GM06990 (cell line): Measurements from ENCODE around the gene LSR.

Experiments
- DNase-seq: peaks from one replicate; pipeline ENCODE4 v3.0.0-alpha.2; 2011; ENCODE audit not compliant: insufficient read length; ENCODE audit errors: extremely low read depth
- H3K27me3 ChIP-seq: replicated peaks from 2 replicates; pipeline ENCODE4 v1.6.0; 2011; ENCODE audit warnings: low read length; ENCODE audit not compliant: control insufficient read depth, insufficient read depth
- H3K36me3 ChIP-seq: 2 replicates; pipeline ENCODE4 v1.5.1; 2011; ENCODE audit warnings: low read length; ENCODE audit not compliant: control insufficient read depth, insufficient read depth
- H3K4me3 ChIP-seq: replicated peaks from 2 replicates; pipeline ENCODE4 v1.5.1; 2011; ENCODE audit warnings: low read depth, mild to moderate bottlenecking, control low read depth, low read length
- CTCF ChIP-seq: IDR thresholded peaks from 2 replicates; pipeline ENCODE4 v1.5.1; 2011; ENCODE audit warnings: low read length, control low read depth, mild to moderate bottlenecking, inconsistent platforms; ENCODE audit not compliant: insufficient read depth, poor library complexity, severe bottlenecking

The LSR gene

DNA sequence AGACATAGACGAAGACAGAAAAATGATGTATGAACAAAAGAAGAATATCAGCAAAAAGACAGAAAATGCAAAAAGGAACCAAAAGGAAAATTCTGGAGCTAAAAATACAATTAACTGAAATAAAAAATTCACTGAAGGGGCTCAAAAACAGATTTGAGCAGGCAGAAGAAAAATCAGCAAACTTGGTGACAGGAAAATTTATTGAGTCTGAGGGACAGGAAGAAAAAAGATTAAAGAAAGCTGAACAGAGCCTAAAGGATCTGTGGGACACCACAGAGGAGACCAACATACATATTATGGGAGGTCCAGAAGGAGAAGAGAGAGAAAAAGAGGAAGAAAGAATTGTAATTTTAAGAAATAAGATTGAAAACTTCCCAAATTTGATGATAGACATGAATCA, 7.4 kb upstream of the LSR start:
- Histone ChIP-seq H3K36me3 (no peaks in the 10 kb centered on the region), H3K27me3 (no peaks in the 10 kb centered on the region), H3K4me3 (no peak overlapping the region)
- no peak for TF ChIP-seq CTCF
- no peak for DNase-seq

- Histone ChIP-seq H3K36me3 (no peaks in the 10 kb centered on the region), H3K27me3 (no peaks in the 10 kb centered on the region), H3K4me3 (no peak overlapping the region)
- TF ChIP-seq CTCF: no peak
- no peak for DNase-seq
Observed at GRCh38 chr19:35246466-35247092, 2.2 kb upstream of the LSR start.

GRCh38 chr19:35247526-35248309, 1.1 kb upstream of the LSR start:
- no peaks in the 10 kb centered on the region for H3K27me3 ChIP-seq
- peak; percentile 88 for DNase-seq
- peak overlapping the region; percentile 74 for H3K4me3 ChIP-seq
- peak; percentile 68 for TF ChIP-seq CTCF
- H3K36me3 ChIP-seq: no peaks in the 10 kb centered on the region; the same call in 1 of the 2 replicates

DNA sequence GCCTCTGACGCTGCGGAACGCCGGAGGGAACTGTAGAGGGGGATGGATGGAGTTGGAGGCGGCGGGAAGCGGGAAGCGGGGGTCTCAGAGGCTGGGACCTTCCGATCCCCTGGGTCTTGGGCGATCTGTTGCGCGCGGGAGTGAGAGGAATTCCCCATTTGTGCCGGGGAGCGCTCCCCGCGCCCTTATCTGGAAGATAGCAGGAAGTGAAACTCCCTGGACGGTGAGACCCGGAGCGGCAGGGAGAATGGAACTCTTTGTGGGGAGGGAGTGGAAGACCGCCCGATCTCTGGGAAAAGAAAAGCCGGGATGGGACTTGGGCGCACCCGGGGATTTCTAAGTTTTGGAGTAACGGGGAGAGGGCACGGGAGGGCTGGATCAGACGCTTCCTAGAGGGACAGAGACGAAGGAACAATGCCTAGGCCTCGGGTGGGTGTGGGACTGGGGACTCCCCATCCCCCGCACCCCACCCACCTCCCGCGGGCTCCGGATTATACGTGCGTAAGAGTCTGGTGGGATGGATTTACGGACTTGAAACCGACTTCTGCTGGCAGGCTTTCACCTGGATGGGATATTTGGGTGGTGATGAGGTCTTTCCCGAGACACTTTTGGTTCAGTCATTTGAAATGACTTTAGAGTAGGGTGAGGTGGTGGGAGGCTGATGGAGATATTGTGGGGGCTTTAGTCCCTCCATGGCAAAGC, 495 bp downstream of the LSR start:
- no peak for DNase-seq
- Histone ChIP-seq H3K36me3 (peaks cover 4% of the 10 kb centered on the region; the same call in 1 of the 2 replicates), H3K4me3 (peak overlapping the region; percentile 74), H3K27me3 (no peaks in the 10 kb centered on the region)
- no peak for TF ChIP-seq CTCF

- Histone ChIP-seq H3K4me3 (peak overlapping the region; percentile 74), H3K27me3 (no peaks in the 10 kb centered on the region), H3K36me3 (peaks cover 4% of the 10 kb centered on the region; the same call in 1 of the 2 replicates)
- no peak for DNase-seq
- no peak for TF ChIP-seq CTCF
Observed at GRCh38 chr19:35249848-35250711, 1.3 kb downstream of the LSR start.
